DOHH2 (cell line): ENCODE results near the gene BAG5.

Experiments used
- H3F3A ChIP-seq: fragments of 200-600 bp; sonication (generic), shearing (Covaris generic); 2 replicates; pipeline ENCODE4 v1.6.0; 2016; ENCODE audit warnings: antibody characterized with exemption, mild to moderate bottlenecking; ENCODE audit not compliant: control insufficient read depth, insufficient read depth
- H3K27ac ChIP-seq: fragments of 200-600 bp; sonication (generic); 2 replicates; pipeline ENCODE4 v1.5.1; 2014; ENCODE audit warnings: low read depth, mild to moderate bottlenecking, low read length, moderate library complexity
- H3K27me3 ChIP-seq: fragments of 200-600 bp; sonication (generic); 2 replicates; pipeline ENCODE4 v1.6.1; 2014; ENCODE audit warnings: mild to moderate bottlenecking, low read length, mixed read lengths; ENCODE audit not compliant: control insufficient read depth
- H3K36me3 ChIP-seq: fragments of 200-600 bp; sonication (generic); 2 replicates; pipeline ENCODE4 v1.6.1; 2014; ENCODE audit warnings: mild to moderate bottlenecking, low read length, moderate library complexity, mixed read lengths; ENCODE audit not compliant: control insufficient read depth
- H3K4me1 ChIP-seq: fragments of 200-600 bp; sonication (generic); 2 replicates; pipeline ENCODE4 v1.6.1; 2014; ENCODE audit warnings: mild to moderate bottlenecking, low read length, mixed read lengths; ENCODE audit not compliant: control insufficient read depth
- H3K4me2 ChIP-seq: fragments of 200-600 bp; sonication (generic); 2 replicates; pipeline ENCODE4 v1.6.0; 2014; ENCODE audit warnings: mild to moderate bottlenecking, low read length, moderate library complexity
- H3K4me3 ChIP-seq: fragments of 200-600 bp; sonication (generic); 2 replicates; pipeline ENCODE4 v1.5.1; 2014; ENCODE audit warnings: mild to moderate bottlenecking, low read length, mixed read lengths
- H3K79me2 ChIP-seq: fragments of 200-600 bp; sonication (generic); 2 replicates; pipeline ENCODE4 v1.6.1; 2014; ENCODE audit warnings: mild to moderate bottlenecking, low read length, mixed read lengths; ENCODE audit not compliant: control insufficient read depth
- H3K9me2 ChIP-seq: fragments of 200-600 bp; sonication (generic); replicated peaks from 2 replicates; pipeline ENCODE4 v1.6.1; 2014; ENCODE audit warnings: mild to moderate bottlenecking, low read length, mixed read lengths; ENCODE audit not compliant: control insufficient read depth
- H3K9me3 ChIP-seq: fragments of 200-600 bp; sonication (generic); 2 replicates; pipeline ENCODE4 v1.6.1; 2014; ENCODE audit warnings: antibody characterized with exemption, low read length, mixed read lengths; ENCODE audit not compliant: control insufficient read depth, insufficient read depth
- H4K20me1 ChIP-seq: fragments of 200-600 bp; sonication (generic); 2 replicates; pipeline ENCODE4 v1.6.0; 2014; ENCODE audit warnings: low read depth, mild to moderate bottlenecking, antibody characterized with exemption, low read length, moderate library complexity; ENCODE audit not compliant: control insufficient read depth, insufficient read depth
- CTCF ChIP-seq: fragments of 200-600 bp; sonication (generic); IDR thresholded peaks from one replicate; pipeline ENCODE4 v1.5.1; 2014; ENCODE audit warnings: antibody characterized with exemption, mild to moderate bottlenecking, low read depth, low read length; ENCODE audit not compliant: poor library complexity, severe bottlenecking
- EZH2phosphoT487 ChIP-seq: fragments of 200-600 bp; sonication (generic); IDR thresholded peaks from 2 replicates; pipeline ENCODE4 v1.6.1; 2017; ENCODE audit warnings: borderline replicate concordance, mild to moderate bottlenecking, antibody characterized with exemption, low read length, moderate library complexity, mixed read lengths

BAG5 gene

GRCh38 chr14:103535081-103535890, 27.2 kb downstream of the BAG5 start:
- Histone ChIP-seq H3K27me3 (peaks cover under 1% of the 10 kb centered on the region; the same call in 1 of the 2 replicates), H3F3A (no peaks in the 10 kb centered on the region), H3K9me3 (no peaks in the 10 kb centered on the region), H4K20me1 (no peaks in the 10 kb centered on the region), H3K4me3 (no peak overlapping the region), H3K79me2 (peaks cover 20% of the 10 kb centered on the region), H3K4me2 (no peak overlapping the region), H3K4me1 (peaks cover 11% of the 10 kb centered on the region), H3K36me3 (peaks cover 25% of the 10 kb centered on the region), H3K9me2 (no peaks in the 10 kb centered on the region), H3K27ac (no peak overlapping the region)
- TF ChIP-seq CTCF (no peak), EZH2phosphoT487 (no peak)

GRCh38 chr14:103534576-103535061, 27.8 kb downstream of the BAG5 start:
- Histone ChIP-seq H3K4me3 (no peak overlapping the region), H3F3A (no peaks in the 10 kb centered on the region), H4K20me1 (no peaks in the 10 kb centered on the region), H3K9me3 (no peaks in the 10 kb centered on the region), H3K4me2 (no peak overlapping the region), H3K4me1 (peaks cover 16% of the 10 kb centered on the region), H3K27me3 (no peaks in the 10 kb centered on the region), H3K79me2 (peaks cover 26% of the 10 kb centered on the region), H3K9me2 (no peaks in the 10 kb centered on the region), H3K36me3 (peaks cover 30% of the 10 kb centered on the region), H3K27ac (no peak overlapping the region)
- TF ChIP-seq EZH2phosphoT487 (no peak), CTCF (no peak)

GRCh38 chr14:103533999-103534575, 28.4 kb downstream of the BAG5 start:
- peaks cover 32% of the 10 kb centered on the region for H3K79me2 ChIP-seq
- no peak overlapping the region for H3K4me2 ChIP-seq
- no peaks in the 10 kb centered on the region for H4K20me1 ChIP-seq
- no peaks in the 10 kb centered on the region for H3F3A ChIP-seq
- no peaks in the 10 kb centered on the region for H3K9me2 ChIP-seq
- H3K36me3 ChIP-seq = peaks cover 30% of the 10 kb centered on the region
- no peak for TF ChIP-seq CTCF
- no peak for TF ChIP-seq EZH2phosphoT487
- no peak overlapping the region for H3K4me3 ChIP-seq
- H3K9me3 ChIP-seq = no peaks in the 10 kb centered on the region
- no peaks in the 10 kb centered on the region for H3K27me3 ChIP-seq
- no peak overlapping the region for H3K27ac ChIP-seq
- H3K4me1 ChIP-seq = peaks cover 16% of the 10 kb centered on the region
